ENCODE data around the gene GOLGA5. TPM values are rescaled to one million over a fixed set of nuclear protein-coding genes. Genes with fewer than 3 reads are reported as not detected.

The GOLGA5 gene
- total and polyA plus RNA-seq, 2 of the 8 experiments (the other 6 are each of a cell fraction or from before 2014, with no cell fraction given) = 13.0 to 25.4 TPM

DNA sequence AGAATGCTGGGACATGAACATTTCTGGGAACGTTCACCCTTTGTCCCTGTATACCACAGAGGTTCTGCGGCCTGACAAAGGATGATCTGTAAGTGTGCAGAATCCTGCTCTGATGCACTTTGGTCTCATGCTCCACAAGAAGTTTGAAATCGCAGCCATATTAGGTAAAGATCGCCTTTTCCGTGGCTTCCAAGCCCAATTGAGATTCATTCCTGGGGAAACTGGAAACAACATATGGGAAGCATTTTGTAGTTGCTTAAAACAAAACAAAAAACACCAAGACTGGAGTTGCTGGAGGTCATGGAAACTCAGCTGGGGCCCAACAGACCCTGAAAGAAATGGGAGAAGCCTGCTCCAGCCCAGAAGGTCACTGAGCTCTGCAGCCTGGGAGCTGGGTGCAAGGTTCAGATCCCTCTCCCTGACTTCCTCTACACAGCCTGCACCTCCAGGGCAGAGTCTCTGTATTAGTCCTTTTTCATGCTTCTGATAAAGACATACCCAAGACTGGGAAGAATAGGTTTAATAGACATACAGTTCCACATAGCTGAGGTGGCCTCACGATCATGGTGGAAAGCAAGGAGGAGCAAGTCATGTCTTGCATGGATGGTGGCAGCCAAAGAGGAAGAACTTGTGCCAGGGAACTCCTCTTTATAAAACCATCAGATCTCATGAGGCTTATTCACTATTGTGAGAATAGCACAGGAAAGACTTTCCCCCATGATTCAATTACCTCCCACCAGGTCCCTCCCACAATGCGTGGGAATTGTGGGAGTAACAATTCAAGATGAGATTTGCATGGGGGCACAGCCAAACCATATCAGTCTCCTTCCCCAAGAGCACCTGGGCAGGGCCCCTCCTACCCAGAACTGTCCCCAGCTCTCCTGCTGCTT is 68.0 kb downstream of the GOLGA5 start:
- Histone ChIP-seq H3K27ac (ENCODE audit: low read depth, low read length) (no peak overlapping the region), H3K18ac (ENCODE audit: extremely low read depth, low read length) (no peak overlapping the region), H4K5ac (ENCODE audit: insufficient read length, low read depth, low read length) (no peak overlapping the region), H2BK12ac (ENCODE audit: low read depth, low read length) (no peak overlapping the region), H3K36me3 (ENCODE audit: control insufficient read depth in 2 of 4, insufficient read depth in 4 of 4, low read length in 3 of 4) (no peaks in the 10 kb centered on the region), H3K23me2 (ENCODE audit: low read depth, low read length) (no peaks in the 10 kb centered on the region), H4K8ac (ENCODE audit: extremely low read depth, insufficient read depth, low read length) (no peak overlapping the region), H4K91ac (replicated peaks; ENCODE audit: insufficient read length, low read length) (no peak overlapping the region), H3K9ac (replicated peaks in 1 of 4; ENCODE audit: extremely low read depth in 1 of 4, low read depth in 3 of 4, low read length in 3 of 4) (no peak overlapping the region), H2BK120ac (replicated peaks; ENCODE audit: low read depth, low read length) (no peak overlapping the region), H3K4me2 (ENCODE audit: insufficient read depth in 1 of 2, low read depth in 2 of 2, low read length in 2 of 2) (no peak overlapping the region), H2AFZ (ENCODE audit: low read length) (no peak overlapping the region), H2BK20ac (ENCODE audit: low read length) (no peak overlapping the region), H3K4me1 (replicated peaks in 1 of 4; ENCODE audit: control insufficient read depth in 3 of 4, insufficient read depth in 4 of 4, low read length in 3 of 4) (no peaks in the 10 kb centered on the region; a peak in 1 of 7 replicates), H4K20me1 (replicated peaks in 1 of 2; ENCODE audit: control insufficient read depth in 1 of 2, insufficient read depth in 2 of 2, low read length in 2 of 2) (no peaks in the 10 kb centered on the region), H3K79me2 (ENCODE audit: control insufficient read depth in 1 of 2, insufficient read depth in 2 of 2, low read length in 2 of 2) (no peaks in the 10 kb centered on the region), H3K4ac (replicated peaks; ENCODE audit: insufficient read length, low read depth, low read length) (no peak overlapping the region), H2BK15ac (ENCODE audit: low read length) (no peak overlapping the region), H2AK5ac (ENCODE audit: low read depth, low read length) (no peak overlapping the region), H3K9me3 (ENCODE audit: insufficient read depth in 2 of 2, low read depth in 1 of 2, low read length in 1 of 2) (no peaks in the 10 kb centered on the region), H3K27me3 (replicated peaks in 1 of 4; ENCODE audit: control insufficient read depth in 3 of 4, extremely low read depth in 1 of 4, insufficient read depth in 3 of 4, low read length in 3 of 4) (no peaks in the 10 kb centered on the region), H3K56ac (replicated peaks; ENCODE audit: insufficient read length, low read depth, low read length) (no peak overlapping the region), H3K14ac (ENCODE audit: insufficient read length) (no peak overlapping the region), H3K4me3 (ENCODE audit: extremely low read depth in 1 of 4, insufficient read depth in 2 of 4, low read depth in 3 of 4, low read length in 4 of 4) (no peak overlapping the region), H3K79me1 (ENCODE audit: low read depth, low read length) (no peaks in the 10 kb centered on the region), H3K23ac (ENCODE audit: insufficient read length) (no peak overlapping the region), H2BK5ac (ENCODE audit: low read depth, low read length) (no peak overlapping the region)
- no peak for FAIRE-seq
- DNase-seq (ENCODE audit: low read depth in 1 of 2, low spot score in 2 of 2) = no peak
- POLR2A ChIA-PET (ENCODE audit: partially characterized antibody) = interaction anchor here (1.0 kb wide), 1 partner anchor 115 kb away, joined by 4 read pairs; no protein-coding TSS in a partner anchor
- 88% methylated on average over 7 of the region's 7 CpGs; no CpG with 5 or more reads in 1 of the 2 experiments for WGBS, 2 experiments (ENCODE audit: extremely low coverage in 1 of 2, insufficient coverage in 1 of 2, insufficient read length in 1 of 2, insufficient replicate concordance in 2 of 2, low coverage in 1 of 2, low lambda C conversion rate in 2 of 2, missing lambda C conversion rate in 1 of 2)
- CTCF ChIA-PET (ENCODE audit: partially characterized antibody) = interaction anchor here (0.7 to 1.3 kb wide), 5 partner anchors 9 to 378 kb away, joined by 3 read pairs; no protein-coding TSS in a partner anchor
- TF ChIP-seq KDM1A (IDR thresholded peaks at IDR 0.05; ENCODE audit: borderline replicate concordance, low read length) = no peak
- TF ChIP-seq, protein P1, sequence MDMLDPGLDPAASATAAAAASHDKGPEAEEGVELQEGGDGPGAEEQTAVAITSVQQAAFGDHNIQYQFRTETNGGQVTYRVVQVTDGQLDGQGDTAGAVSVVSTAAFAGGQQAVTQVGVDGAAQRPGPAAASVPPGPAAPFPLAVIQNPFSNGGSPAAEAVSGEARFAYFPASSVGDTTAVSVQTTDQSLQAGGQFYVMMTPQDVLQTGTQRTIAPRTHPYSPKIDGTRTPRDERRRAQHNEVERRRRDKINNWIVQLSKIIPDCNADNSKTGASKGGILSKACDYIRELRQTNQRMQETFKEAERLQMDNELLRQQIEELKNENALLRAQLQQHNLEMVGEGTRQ (IDR thresholded peaks at IDR 0.05; ENCODE audit: low read length) = no peak
- TF ChIP-seq EGR1 (IDR thresholded peaks at IDR 0.05; ENCODE audit: borderline replicate concordance, low read depth, low read length) = no peak
- TF ChIP-seq RAD21 (IDR thresholded peaks at IDR 0.05 in 1 of 2, conservative IDR thresholded peaks at IDR 0.05 in 1 of 2; ENCODE audit: low read depth in 2 of 2, low read length in 2 of 2) = no peak
- TF ChIP-seq, protein P2, sequence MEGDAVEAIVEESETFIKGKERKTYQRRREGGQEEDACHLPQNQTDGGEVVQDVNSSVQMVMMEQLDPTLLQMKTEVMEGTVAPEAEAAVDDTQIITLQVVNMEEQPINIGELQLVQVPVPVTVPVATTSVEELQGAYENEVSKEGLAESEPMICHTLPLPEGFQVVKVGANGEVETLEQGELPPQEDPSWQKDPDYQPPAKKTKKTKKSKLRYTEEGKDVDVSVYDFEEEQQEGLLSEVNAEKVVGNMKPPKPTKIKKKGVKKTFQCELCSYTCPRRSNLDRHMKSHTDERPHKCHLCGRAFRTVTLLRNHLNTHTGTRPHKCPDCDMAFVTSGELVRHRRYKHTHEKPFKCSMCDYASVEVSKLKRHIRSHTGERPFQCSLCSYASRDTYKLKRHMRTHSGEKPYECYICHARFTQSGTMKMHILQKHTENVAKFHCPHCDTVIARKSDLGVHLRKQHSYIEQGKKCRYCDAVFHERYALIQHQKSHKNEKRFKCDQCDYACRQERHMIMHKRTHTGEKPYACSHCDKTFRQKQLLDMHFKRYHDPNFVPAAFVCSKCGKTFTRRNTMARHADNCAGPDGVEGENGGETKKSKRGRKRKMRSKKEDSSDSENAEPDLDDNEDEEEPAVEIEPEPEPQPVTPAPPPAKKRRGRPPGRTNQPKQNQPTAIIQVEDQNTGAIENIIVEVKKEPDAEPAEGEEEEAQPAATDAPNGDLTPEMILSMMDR (IDR thresholded peaks at IDR 0.05; ENCODE audit: control extremely low read depth in 1 of 3, insufficient read depth in 1 of 3, low read depth in 1 of 3, low read length in 3 of 3) = no peak
- no peak for TF ChIP-seq RFX5 (IDR thresholded peaks at IDR 0.05; ENCODE audit: borderline replicate concordance, low read depth, low read length)
